ENCODE data around the gene XRCC4.
A peak's percentile ranks its signal among the peaks of the same experiment; 100 is the strongest.

XRCC4 gene

DNA sequence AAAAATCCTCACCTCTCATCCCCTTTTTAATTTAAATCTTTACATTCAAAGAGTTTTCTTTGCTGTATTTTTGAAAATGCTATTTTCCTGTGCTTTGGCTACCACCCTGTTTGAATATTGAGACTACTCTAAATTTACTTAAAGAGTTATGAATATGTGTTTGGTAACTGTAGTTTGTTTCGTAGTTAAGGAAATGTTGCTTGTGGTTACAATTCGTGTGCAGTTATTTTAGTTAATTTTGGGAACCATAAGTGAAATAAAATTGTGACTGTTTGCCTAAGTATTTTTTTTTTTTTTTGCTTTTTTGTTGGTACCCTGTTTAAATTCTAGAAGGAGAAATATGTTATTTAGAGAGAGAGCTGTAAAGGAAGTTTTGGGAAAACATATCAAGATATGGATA lies 78.7 kb downstream of the XRCC4 start:
- DNase-seq (ENCODE audit: insufficient read length, low spot score) (no peak), FAIRE-seq (no peak)
- no peak for TF ChIP-seq PAX5 (IDR thresholded peaks at IDR 0.05; ENCODE audit: insufficient read depth, low read length, severe bottlenecking)
- no peak for TF ChIP-seq POLR2A (IDR thresholded peaks at IDR 0.05; ENCODE audit: low read depth, low read length)
- TF ChIP-seq TAF1 (IDR thresholded peaks at IDR 0.05; ENCODE audit: low read depth, low read length) = no peak
- no peak for TF ChIP-seq POLR2AphosphoS5 (IDR thresholded peaks at IDR 0.05; ENCODE audit: low read depth, low read length)
- no peak for TF ChIP-seq SPI1 (IDR thresholded peaks at IDR 0.05; ENCODE audit: low read depth, low read length)
- no peak for TF ChIP-seq POU2F2 (IDR thresholded peaks at IDR 0.05; ENCODE audit: low read depth, low read length)

DNA sequence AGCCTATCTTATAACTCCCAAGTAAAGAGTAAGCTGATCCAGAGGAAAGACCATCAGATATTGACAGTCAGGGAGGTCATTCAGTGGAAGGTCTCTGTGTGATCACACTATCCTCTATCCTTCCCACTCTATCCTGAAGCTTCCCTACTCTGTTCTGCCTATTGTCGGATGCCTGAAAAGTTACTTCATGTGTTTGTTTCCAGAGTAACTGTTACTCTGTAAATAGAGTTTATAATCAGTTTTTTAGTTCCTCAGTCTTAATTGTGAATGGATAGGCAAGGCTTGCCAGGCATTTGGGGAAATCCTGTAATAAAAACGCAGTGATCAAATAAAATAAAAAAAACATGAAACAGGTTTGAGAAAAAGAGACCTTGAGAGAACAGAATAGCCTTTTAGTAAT lies 79.8 kb downstream of the XRCC4 start:
- TF ChIP-seq PAX5 (IDR thresholded peaks at IDR 0.05; ENCODE audit: insufficient read depth, low read length, severe bottlenecking) (no peak), POU2F2 (IDR thresholded peaks at IDR 0.05; ENCODE audit: low read depth, low read length) (no peak), TAF1 (IDR thresholded peaks at IDR 0.05; ENCODE audit: low read depth, low read length) (no peak), POLR2AphosphoS5 (IDR thresholded peaks at IDR 0.05; ENCODE audit: low read depth, low read length) (no peak), POLR2A (IDR thresholded peaks at IDR 0.05; ENCODE audit: low read depth, low read length) (no peak), SPI1 (IDR thresholded peaks at IDR 0.05; ENCODE audit: low read depth, low read length) (no peak)
- FAIRE-seq (no peak), DNase-seq (ENCODE audit: insufficient read length, low spot score) (no peak)

DNA sequence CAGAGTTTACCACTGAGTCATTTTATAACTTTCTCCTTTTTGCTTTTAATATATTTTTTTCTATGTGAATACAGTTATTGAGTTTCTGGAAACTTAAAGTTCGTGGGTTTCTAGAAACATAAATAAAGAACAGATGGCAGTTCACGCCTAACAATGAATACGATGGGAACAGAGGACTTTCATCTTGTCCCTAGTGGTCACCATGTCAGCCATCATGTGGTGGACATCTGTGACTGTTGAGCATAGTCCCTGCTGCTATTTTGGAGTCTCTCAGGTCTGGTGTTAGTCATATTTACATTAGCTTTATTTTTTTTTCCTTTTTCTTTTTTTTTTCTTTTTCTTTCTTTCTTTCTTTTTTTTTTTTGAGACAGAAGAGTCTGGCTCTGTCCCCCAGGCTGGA lies 85.3 kb downstream of the XRCC4 start:
- FAIRE-seq = no peak
- DNase-seq (ENCODE audit: insufficient read length, low spot score) = no peak
- TF ChIP-seq POLR2A (IDR thresholded peaks at IDR 0.05; ENCODE audit: low read depth, low read length) (no peak), POLR2AphosphoS5 (IDR thresholded peaks at IDR 0.05; ENCODE audit: low read depth, low read length) (no peak), TAF1 (IDR thresholded peaks at IDR 0.05; ENCODE audit: low read depth, low read length) (no peak)

DNA sequence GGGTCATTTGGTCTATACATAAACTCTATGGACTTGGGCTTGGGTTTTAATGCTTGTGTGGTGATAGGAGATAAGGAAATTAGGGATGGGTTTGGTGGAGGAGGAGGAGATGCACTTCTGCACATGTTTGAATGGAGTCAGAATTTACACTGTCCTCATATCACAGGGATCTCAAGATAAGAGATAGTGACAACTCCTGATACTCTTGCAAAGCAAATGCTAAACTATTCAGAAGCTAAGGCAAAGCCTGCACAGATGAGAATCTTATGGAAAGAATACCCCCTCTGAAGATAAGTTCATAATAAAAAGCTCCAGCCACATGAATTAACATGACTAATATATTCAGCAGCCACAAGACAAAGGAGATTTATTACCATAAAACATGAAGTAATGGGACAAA lies 90.2 kb downstream of the XRCC4 start:
- TF ChIP-seq POU2F2 (IDR thresholded peaks at IDR 0.05; ENCODE audit: low read depth, low read length) (no peak), POLR2A (IDR thresholded peaks at IDR 0.05; ENCODE audit: low read depth, low read length) (no peak), PAX5 (IDR thresholded peaks at IDR 0.05; ENCODE audit: insufficient read depth, low read length, severe bottlenecking) (no peak), POLR2AphosphoS5 (IDR thresholded peaks at IDR 0.05; ENCODE audit: low read depth, low read length) (no peak)
- FAIRE-seq (peak; percentile 41), DNase-seq (ENCODE audit: insufficient read length, low spot score) (no peak)

DNA sequence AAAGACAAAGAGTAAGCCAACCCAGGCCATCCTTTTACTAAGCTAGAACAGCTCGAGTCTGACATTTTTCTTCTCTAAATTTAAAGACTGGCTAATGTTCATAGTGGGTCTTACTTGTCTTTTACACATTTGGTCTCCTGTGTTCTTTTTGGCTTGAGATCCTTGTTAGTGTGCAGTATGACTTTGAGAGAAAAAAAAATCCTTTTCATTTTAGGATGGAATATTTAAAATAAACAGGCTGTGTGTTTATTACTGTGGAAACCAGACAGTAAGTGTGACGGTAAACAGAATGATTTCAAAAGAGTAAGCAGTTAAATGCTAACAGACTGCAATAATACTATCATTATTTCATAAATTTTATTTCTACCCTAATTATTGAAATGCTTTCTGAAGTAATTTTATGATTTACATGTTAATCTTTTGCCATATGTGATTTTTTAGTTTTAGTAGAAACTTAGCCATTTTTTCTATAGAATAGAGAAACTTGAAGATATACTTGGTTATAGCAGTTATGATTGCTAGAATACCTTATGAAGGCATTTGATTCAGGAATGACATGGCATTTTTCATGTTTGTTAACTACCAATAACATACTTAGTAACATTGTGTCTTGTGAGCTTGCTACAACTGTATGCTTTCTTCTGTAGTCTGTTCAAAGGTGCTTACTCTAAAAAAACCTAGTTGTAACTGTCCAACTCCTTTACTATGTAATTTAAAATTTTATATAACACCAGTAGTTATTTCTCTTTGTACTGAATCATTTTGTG lies 92.4 kb downstream of the XRCC4 start:
- no peak for TF ChIP-seq PAX5 (IDR thresholded peaks at IDR 0.05; ENCODE audit: insufficient read depth, low read length, severe bottlenecking)
- TF ChIP-seq TAF1 (IDR thresholded peaks at IDR 0.05; ENCODE audit: low read depth, low read length) = no peak
- no peak for TF ChIP-seq POU2F2 (IDR thresholded peaks at IDR 0.05; ENCODE audit: low read depth, low read length)
- TF ChIP-seq POLR2A (IDR thresholded peaks at IDR 0.05; ENCODE audit: low read depth, low read length) = no peak
- no peak for FAIRE-seq

DNA sequence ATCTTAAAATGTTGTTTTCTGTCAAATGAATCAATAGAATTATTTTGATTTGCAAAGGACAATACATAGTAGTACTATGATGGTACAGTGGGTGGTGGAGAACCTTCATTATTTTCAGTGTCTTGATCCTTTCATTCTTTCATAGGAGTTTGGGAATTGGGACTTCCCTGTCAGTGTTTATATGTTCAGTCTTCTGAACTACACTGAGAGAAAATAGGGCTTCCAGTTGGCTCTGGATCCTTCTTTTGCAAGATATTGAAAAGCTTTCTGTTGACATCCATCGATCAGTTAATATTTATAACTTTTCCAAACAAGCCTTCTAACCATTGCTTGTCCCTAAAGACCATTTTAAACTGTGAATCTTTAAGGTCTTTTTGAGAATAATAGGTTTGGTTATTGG lies 94.7 kb downstream of the XRCC4 start:
- FAIRE-seq = no peak
- TF ChIP-seq POU2F2 (IDR thresholded peaks at IDR 0.05; ENCODE audit: low read depth, low read length) (no peak), POLR2AphosphoS5 (IDR thresholded peaks at IDR 0.05; ENCODE audit: low read depth, low read length) (no peak), SPI1 (IDR thresholded peaks at IDR 0.05; ENCODE audit: low read depth, low read length) (no peak), POLR2A (IDR thresholded peaks at IDR 0.05; ENCODE audit: low read depth, low read length) (no peak), TAF1 (IDR thresholded peaks at IDR 0.05; ENCODE audit: low read depth, low read length) (no peak), PAX5 (IDR thresholded peaks at IDR 0.05; ENCODE audit: insufficient read depth, low read length, severe bottlenecking) (no peak)
- DNase-seq (ENCODE audit: insufficient read length, low spot score) = no peak

More for the DNA sequence above, 92.4 kb downstream of the XRCC4 start:
- no peak for DNase-seq (ENCODE audit: insufficient read length, low spot score)

DNA sequence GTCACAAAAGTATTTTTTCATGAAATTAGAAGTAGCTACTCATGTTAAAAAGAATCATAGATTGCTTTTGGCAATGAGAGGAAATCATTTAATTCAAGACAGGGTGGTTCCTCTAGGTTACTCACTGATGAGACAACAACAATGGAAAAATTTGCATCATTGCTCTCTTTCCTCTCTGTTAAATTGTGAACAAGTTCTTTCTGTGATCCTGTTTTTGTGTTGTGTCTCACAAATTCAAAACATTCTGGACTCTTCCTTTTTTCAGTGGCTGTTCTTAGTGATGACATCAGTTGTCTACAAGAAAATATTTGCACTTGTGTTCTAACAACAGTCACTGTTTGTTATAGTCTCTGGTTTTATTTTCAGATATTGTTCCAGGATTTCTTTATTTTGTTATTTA lies 95.3 kb downstream of the XRCC4 start:
- no peak for FAIRE-seq
- TF ChIP-seq SPI1 (IDR thresholded peaks at IDR 0.05; ENCODE audit: low read depth, low read length) = no peak
- TF ChIP-seq POU2F2 (IDR thresholded peaks at IDR 0.05; ENCODE audit: low read depth, low read length) = no peak
- TF ChIP-seq PAX5 (IDR thresholded peaks at IDR 0.05; ENCODE audit: insufficient read depth, low read length, severe bottlenecking) = no peak
- TF ChIP-seq TAF1 (IDR thresholded peaks at IDR 0.05; ENCODE audit: low read depth, low read length) = no peak
- no peak for TF ChIP-seq POLR2A (IDR thresholded peaks at IDR 0.05; ENCODE audit: low read depth, low read length)
- TF ChIP-seq POLR2AphosphoS5 (IDR thresholded peaks at IDR 0.05; ENCODE audit: low read depth, low read length) = no peak
- DNase-seq (ENCODE audit: insufficient read length, low spot score) = no peak

DNA sequence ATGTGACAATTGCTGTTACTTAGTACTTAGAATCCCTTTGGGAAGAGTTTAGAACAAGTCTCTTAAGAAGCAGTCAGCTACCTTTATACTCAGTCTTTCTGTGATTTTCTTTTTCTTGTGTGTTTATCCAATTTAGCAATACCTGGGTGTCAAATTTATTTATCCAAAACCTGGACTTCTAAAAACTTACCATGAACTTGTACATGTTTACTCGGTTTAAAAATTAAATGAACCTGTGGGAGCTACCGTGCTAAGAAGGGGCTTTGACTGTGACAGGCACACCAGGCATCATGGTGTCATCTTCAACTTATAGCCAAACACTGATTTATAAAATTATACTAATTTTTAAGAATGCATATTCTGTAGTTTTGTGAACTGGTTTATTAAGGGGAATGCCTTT lies 96.5 kb downstream of the XRCC4 start:
- FAIRE-seq (no peak), DNase-seq (ENCODE audit: insufficient read length, low spot score) (no peak)
- TF ChIP-seq POLR2AphosphoS5 (IDR thresholded peaks at IDR 0.05; ENCODE audit: low read depth, low read length) = no peak
- TF ChIP-seq POU2F2 (IDR thresholded peaks at IDR 0.05; ENCODE audit: low read depth, low read length) = no peak
- no peak for TF ChIP-seq TAF1 (IDR thresholded peaks at IDR 0.05; ENCODE audit: low read depth, low read length)
- no peak for TF ChIP-seq POLR2A (IDR thresholded peaks at IDR 0.05; ENCODE audit: low read depth, low read length)
- no peak for TF ChIP-seq SPI1 (IDR thresholded peaks at IDR 0.05; ENCODE audit: low read depth, low read length)
- no peak for TF ChIP-seq PAX5 (IDR thresholded peaks at IDR 0.05; ENCODE audit: insufficient read depth, low read length, severe bottlenecking)

DNA sequence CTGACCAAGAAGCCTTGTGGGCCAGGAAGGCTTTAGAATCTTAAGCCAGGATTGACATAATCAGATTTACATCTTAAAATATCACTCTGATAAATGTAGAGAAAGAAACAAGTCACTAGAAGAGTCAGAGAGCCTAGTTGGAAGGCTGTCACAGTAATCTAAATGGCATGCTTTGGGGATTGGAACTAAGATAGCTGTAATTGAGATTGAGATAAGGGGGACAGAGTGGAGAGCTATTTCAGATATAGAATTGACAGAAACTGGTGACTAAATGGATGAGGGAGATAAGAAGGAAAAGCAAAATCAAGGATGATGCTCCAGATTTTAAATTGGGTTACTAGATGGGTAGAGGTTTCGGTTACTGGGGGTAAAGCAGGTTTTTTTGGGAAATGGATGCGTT lies 100.5 kb downstream of the XRCC4 start:
- DNase-seq (ENCODE audit: insufficient read length, low spot score) (no peak), FAIRE-seq (no peak)
- TF ChIP-seq POLR2A (IDR thresholded peaks at IDR 0.05; ENCODE audit: low read depth, low read length) (no peak), TAF1 (IDR thresholded peaks at IDR 0.05; ENCODE audit: low read depth, low read length) (no peak), POU2F2 (IDR thresholded peaks at IDR 0.05; ENCODE audit: low read depth, low read length) (no peak), POLR2AphosphoS5 (IDR thresholded peaks at IDR 0.05; ENCODE audit: low read depth, low read length) (no peak), PAX5 (IDR thresholded peaks at IDR 0.05; ENCODE audit: insufficient read depth, low read length, severe bottlenecking) (no peak), SPI1 (IDR thresholded peaks at IDR 0.05; ENCODE audit: low read depth, low read length) (no peak)

DNA sequence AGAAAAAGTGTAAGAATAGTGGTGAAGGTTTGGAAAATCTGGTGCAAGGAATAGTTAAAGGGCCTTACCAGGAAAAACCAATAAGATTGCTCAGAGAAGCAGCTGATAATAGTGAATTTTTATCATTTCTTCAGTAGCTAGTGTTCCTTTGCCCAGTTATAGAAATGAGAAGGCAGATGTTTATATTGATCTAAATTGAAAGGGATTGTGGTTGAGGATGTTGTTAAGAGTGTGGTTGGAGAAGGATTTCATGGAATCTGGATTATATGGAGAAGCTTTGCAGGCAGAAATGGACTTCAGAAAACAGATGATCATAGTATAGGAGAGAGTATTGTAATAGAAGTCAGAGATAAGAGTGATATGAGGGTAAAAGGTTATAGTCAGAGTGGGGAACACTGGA lies 102.6 kb downstream of the XRCC4 start:
- DNase-seq (ENCODE audit: insufficient read length, low spot score) (no peak), FAIRE-seq (no peak)
- TF ChIP-seq PAX5 (IDR thresholded peaks at IDR 0.05; ENCODE audit: insufficient read depth, low read length, severe bottlenecking) = no peak
- no peak for TF ChIP-seq POLR2AphosphoS5 (IDR thresholded peaks at IDR 0.05; ENCODE audit: low read depth, low read length)
- no peak for TF ChIP-seq SPI1 (IDR thresholded peaks at IDR 0.05; ENCODE audit: low read depth, low read length)
- TF ChIP-seq POLR2A (IDR thresholded peaks at IDR 0.05; ENCODE audit: low read depth, low read length) = no peak

Data from GM12891 (cell line).